Testis (tissue), 3 donors: ENCODE data around the gene TACC3. TPM values are rescaled to one million over a fixed set of nuclear protein-coding genes. Genes with fewer than 3 reads are reported as not detected.
"Not testable (repeated sequence)": the region's sequence is repeated elsewhere in the genome, so short reads cannot be mapped to it uniquely, and the experiment has no call there.

Experiments used
- DNase-seq: peaks from one replicate; pipeline ENCODE4 v3.0.0-alpha.2; 2019
- H3K27ac ChIP-seq, 2 donors: fragments of 200-600 bp; sonication (generic); one replicate each; pipeline ENCODE4 v1.5.1; 2019
- H3K27me3 ChIP-seq: fragments of 200-600 bp; sonication (generic); one replicate; pipeline ENCODE4 v1.5.1; 2019
- H3K36me3 ChIP-seq: fragments of 200-600 bp; sonication (generic); one replicate; pipeline ENCODE4 v1.5.1; 2017; ENCODE audit warnings: low read depth; ENCODE audit errors: missing control alignments
- H3K4me1 ChIP-seq: fragments of 200-600 bp; sonication (generic); one replicate; pipeline ENCODE4 v1.5.1; 2019
- H3K4me3 ChIP-seq, 2 donors: fragments of 200-600 bp; sonication (generic); one replicate each; pipeline ENCODE4 v1.5.1; 2017 to 2019
- H3K9me3 ChIP-seq: fragments of 200-600 bp; sonication (generic); one replicate; pipeline ENCODE4 v1.5.1; 2017
- POLR2A ChIP-seq: fragments of 450-650 bp; IDR thresholded peaks from one replicate; pipeline ENCODE4 v1.6.1; 2017; ENCODE audit warnings: antibody characterized with exemption, mild to moderate bottlenecking, moderate library complexity
- WGBS, 2 donors: methylation state at CpG; one replicate each; pipeline ENCODE4 v1.1.5; 2018; 5-methylcytosine and 5-hydroxymethylcytosine counted together
- intact Hi-C: fragments of 100-400 bp; cut with DNase I; formaldehyde crosslinking; loops from one replicate; pipeline ENCODE4 v1.15.1; 2023; ENCODE audit warnings: low total_unique reads
- polyA plus RNA-seq: library from polyadenylated mRNA; stranded (reverse); fragments of 350-450 nt; fragmentation: Illumina TruSeq; extraction: RNeasy Lipid Tissue Mini Kit (QIAGEN cat#74804); gene quantifications from one replicate; pipeline ENCODE4 v1.2.3, GENCODE V29; 2014; ENCODE audit warnings: low read depth, low replicate concordance; ENCODE audit not compliant: insufficient read depth
- total RNA-seq, 2 donors: library from RNA; depleted of rRNA; stranded (reverse); fragments of >200 nt; gene quantifications; one replicate each; pipeline ENCODE4 v1.2.3, GENCODE V29; 2016
- TF ChIP-seq, protein P1 (sequence below), 3 experiments: fragments of 450-650 bp in 2 of 3; fragments of 200-600 bp in 1 of 3; sonication (generic) in 1 of 3; IDR thresholded peaks; one replicate each; pipeline ENCODE4 v1.5.1; 2016 to 2019; ENCODE audit warnings: antibody characterized with exemption in 3 of 3, mild to moderate bottlenecking in 2 of 3, moderate library complexity in 1 of 3

The TACC3 gene
- total and polyA plus RNA-seq, 3 donors from 2014 or later = 82.9 to 158 (median 112) TPM

DNA sequence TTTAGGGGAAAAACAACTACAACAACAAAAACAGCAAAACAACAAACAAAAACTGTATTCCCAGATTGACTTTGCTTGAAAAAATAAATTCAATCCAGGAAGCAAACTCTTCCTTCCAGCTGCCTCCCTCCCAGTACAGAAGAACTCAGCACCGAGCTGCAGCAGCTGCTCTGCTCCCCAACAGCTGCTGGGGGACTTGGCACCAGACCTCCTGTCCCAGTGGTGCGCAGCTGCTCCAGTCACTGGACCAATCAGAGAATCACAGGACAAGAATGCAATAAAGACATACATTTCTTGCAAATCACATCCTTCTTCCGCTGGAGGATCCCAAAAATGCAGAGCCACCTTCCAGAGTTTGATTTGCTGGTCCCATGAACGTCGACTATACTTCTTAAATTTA, 25.4 kb upstream of the TACC3 start:
- WGBS, 2 donors = 71 to 78% methylated on average over 5 of the region's 5 CpGs
- intact Hi-C loops = no loop called here
- Histone ChIP-seq H3K36me3 (no peaks in the 10 kb centered on the region), H3K27ac (no peak overlapping the region), H3K27me3 (no peaks in the 10 kb centered on the region), H3K4me1 (no peaks in the 10 kb centered on the region), H3K9me3 (no peaks in the 10 kb centered on the region), H3K4me3 (no peak overlapping the region)
- TF ChIP-seq, protein P1, sequence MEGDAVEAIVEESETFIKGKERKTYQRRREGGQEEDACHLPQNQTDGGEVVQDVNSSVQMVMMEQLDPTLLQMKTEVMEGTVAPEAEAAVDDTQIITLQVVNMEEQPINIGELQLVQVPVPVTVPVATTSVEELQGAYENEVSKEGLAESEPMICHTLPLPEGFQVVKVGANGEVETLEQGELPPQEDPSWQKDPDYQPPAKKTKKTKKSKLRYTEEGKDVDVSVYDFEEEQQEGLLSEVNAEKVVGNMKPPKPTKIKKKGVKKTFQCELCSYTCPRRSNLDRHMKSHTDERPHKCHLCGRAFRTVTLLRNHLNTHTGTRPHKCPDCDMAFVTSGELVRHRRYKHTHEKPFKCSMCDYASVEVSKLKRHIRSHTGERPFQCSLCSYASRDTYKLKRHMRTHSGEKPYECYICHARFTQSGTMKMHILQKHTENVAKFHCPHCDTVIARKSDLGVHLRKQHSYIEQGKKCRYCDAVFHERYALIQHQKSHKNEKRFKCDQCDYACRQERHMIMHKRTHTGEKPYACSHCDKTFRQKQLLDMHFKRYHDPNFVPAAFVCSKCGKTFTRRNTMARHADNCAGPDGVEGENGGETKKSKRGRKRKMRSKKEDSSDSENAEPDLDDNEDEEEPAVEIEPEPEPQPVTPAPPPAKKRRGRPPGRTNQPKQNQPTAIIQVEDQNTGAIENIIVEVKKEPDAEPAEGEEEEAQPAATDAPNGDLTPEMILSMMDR (IDR thresholded peaks at IDR 0.05) = no peak
- no peak for TF ChIP-seq POLR2A
- DNase-seq = no peak

DNA sequence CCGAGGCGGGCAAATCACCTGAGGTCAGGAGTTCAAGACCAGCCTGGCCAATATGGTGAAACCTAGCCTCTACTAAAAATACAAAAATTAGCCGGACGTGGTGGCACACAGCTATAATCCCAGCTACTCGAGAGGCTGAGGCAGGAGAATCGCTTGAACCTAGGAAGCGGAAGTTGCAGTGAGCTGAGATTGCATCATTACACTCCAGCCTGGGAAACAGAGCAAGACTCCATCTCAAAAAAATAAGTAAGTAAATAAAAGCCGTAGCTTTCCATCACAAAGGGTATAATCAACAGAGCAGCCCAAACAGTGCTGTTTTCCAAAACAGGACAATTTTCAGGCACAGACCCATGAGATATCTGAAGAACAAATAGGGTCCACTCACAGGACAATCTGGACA, 19.6 kb upstream of the TACC3 start:
- 92 to 93% methylated on average over 8 of the region's 8 CpGs for WGBS, 2 donors
- H3K4me3 ChIP-seq, H3K36me3 ChIP-seq, intact Hi-C loops, H3K27ac ChIP-seq, H3K27me3 ChIP-seq, H3K4me1 ChIP-seq, DNase-seq, H3K9me3 ChIP-seq: not testable (repeated sequence)

DNA sequence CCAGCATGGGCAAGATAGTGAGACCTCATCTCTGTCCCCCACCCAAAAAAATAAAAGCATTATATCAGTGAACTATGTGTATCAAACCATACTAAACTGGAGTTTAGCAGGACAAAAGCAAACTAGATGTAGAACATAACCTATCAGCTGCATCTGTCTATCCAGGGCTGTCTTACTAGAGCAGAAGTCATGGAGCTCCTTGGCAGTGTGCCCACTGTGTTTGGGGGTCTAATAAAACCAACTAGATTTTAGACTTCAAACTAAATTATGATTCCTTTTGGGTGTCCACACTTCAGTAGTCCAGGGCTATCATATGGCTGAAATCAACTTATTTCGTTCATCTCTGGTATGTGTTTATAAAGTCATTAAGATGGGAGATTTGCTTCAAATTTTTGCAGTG, 17.5 kb upstream of the TACC3 start:
- intact Hi-C loops = no loop called here
- TF ChIP-seq, protein P1 (IDR thresholded peaks at IDR 0.05) = no peak
- TF ChIP-seq POLR2A = no peak
- no peak overlapping the region for H3K4me3 ChIP-seq
- no peak overlapping the region for H3K27ac ChIP-seq
- no peaks in the 10 kb centered on the region for H3K4me1 ChIP-seq
- no peaks in the 10 kb centered on the region for H3K27me3 ChIP-seq
- DNase-seq = no peak
- WGBS, 2 donors = 90 to 100% methylated on average over 1 of the region's 1 CpG
- no peaks in the 10 kb centered on the region for H3K9me3 ChIP-seq
- no peaks in the 10 kb centered on the region for H3K36me3 ChIP-seq

DNA sequence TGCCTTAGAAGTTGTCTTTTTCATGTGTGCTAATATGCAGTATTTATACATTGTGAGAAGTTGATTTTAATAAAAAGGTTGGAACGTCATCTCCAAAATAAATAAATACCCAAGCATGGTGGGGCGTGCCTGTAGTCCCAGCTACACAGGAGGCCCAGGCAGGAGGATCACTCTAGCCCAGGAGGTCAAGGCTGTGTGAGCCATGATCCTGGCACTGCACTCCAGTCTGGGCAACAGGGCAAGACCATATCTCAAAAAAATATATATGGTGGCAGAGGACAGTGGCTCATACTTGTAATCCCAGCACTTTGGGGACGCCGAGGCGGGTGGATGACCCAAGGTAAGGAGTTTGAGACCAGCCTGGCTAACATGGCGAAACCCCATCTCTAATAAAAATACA, 15.6 kb upstream of the TACC3 start:
- intact Hi-C loops = no loop called here
- no peak overlapping the region for H3K27ac ChIP-seq
- no peak overlapping the region for H3K4me3 ChIP-seq
- no peaks in the 10 kb centered on the region for H3K36me3 ChIP-seq
- TF ChIP-seq, protein P1 (IDR thresholded peaks at IDR 0.05) = no peak
- no peak for TF ChIP-seq POLR2A
- no peaks in the 10 kb centered on the region for H3K27me3 ChIP-seq
- peaks cover 16% of the 10 kb centered on the region for H3K4me1 ChIP-seq
- WGBS, 2 donors = 90 to 96% methylated on average over 6 of the region's 6 CpGs
- no peaks in the 10 kb centered on the region for H3K9me3 ChIP-seq
- DNase-seq = no peak

DNA sequence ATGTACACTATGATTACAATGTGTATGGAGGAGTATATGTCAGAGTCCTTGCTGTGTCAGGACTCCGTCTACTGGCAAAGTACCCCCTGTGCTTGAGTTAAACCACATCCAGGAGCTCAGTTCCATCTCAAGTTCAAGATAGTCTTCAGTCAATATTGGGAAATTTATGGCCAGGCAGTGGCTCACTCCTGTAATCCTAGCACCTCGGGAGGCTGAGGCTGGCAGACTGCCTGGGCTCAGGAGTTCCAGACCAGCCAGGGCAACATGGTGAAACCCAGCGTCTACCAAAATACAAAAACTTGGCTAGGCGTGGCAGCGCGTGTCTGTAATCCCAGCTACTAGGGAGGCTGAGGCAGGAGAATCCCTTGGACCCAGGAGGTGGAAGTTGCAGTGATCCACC, 15.0 kb upstream of the TACC3 start:
- intact Hi-C loops = no loop called here
- Histone ChIP-seq H3K4me1 (peaks cover 22% of the 10 kb centered on the region), H3K9me3 (no peaks in the 10 kb centered on the region), H3K36me3 (no peaks in the 10 kb centered on the region), H3K4me3 (no peak overlapping the region), H3K27ac (no peak overlapping the region), H3K27me3 (no peaks in the 10 kb centered on the region)
- TF ChIP-seq POLR2A = no peak
- TF ChIP-seq, protein P1 (IDR thresholded peaks at IDR 0.05) = no peak
- DNase-seq = no peak
- WGBS, 2 donors = 87 to 91% methylated on average over 6 of the region's 6 CpGs
